NCI-H748 treated with DMSO at 0.1 percent for 48 hours (cell line): ENCODE results near the gene TXNL4A.

Experiments used
- DNase-seq: peaks from one replicate; lab custom pipeline; 2025; lab: John Stamatoyannopoulos, UW

TXNL4A gene

GRCh38 chr18:79935098-79935480 is 53.3 kb downstream of the TXNL4A start:
- DNase-seq, result no peak

- DNase-seq, result no peak
Measured at GRCh38 chr18:79934311-79935097, 53.9 kb downstream of the TXNL4A start.

GRCh38 chr18:79933765-79934164 is 54.6 kb downstream of the TXNL4A start:
- DNase-seq, result no peak

- no peak for DNase-seq
Measured at GRCh38 chr18:79932907-79933306, 55.5 kb downstream of the TXNL4A start.

- no peak for DNase-seq
Measured at GRCh38 chr18:79931475-79931874, 56.9 kb downstream of the TXNL4A start.

GRCh38 chr18:79930020-79930642 is 58.2 kb downstream of the TXNL4A start:
- no peak for DNase-seq

GRCh38 chr18:79928563-79928960 is 59.8 kb downstream of the TXNL4A start:
- DNase-seq, result no peak

GRCh38 chr18:79927607-79928562 is 60.5 kb downstream of the TXNL4A start:
- DNase-seq, result no peak

GRCh38 chr18:79926715-79927606 is 61.4 kb downstream of the TXNL4A start:
- DNase-seq, result no peak

GRCh38 chr18:79926306-79926705 is 62.1 kb downstream of the TXNL4A start:
- DNase-seq, result no peak

- DNase-seq, result no peak
Measured at GRCh38 chr18:79924814-79925731, 63.3 kb downstream of the TXNL4A start.

GRCh38 chr18:79923896-79924585 is 64.3 kb downstream of the TXNL4A start:
- DNase-seq, result no peak

GRCh38 chr18:79922971-79923411 is 65.4 kb downstream of the TXNL4A start:
- DNase-seq, result no peak

- DNase-seq, result no peak
Measured at GRCh38 chr18:79921984-79922965, 66.1 kb downstream of the TXNL4A start.
